GM12891 (cell line): ENCODE data around the gene AFF4. TPM values are rescaled to one million over a fixed set of nuclear protein-coding genes. Genes with fewer than 3 reads are reported as not detected.
"Not testable (repeated sequence)": the region's sequence is repeated elsewhere in the genome, so short reads cannot be mapped to it uniquely, and the experiment has no call there.

Experiments used
- DNase-seq: peaks from one replicate; pipeline ENCODE4 v3.0.0; 2011; ENCODE audit warnings: low spot score; ENCODE audit not compliant: insufficient read length
- FAIRE-seq: peaks from 2 replicates; lab custom pipeline; 2011; peaks lifted over from hg19 to GRCh38; lab: Jason Lieb, UNC
- PAX5 ChIP-seq: IDR thresholded peaks from 2 replicates; pipeline ENCODE4 v1.6.1; 2011; ENCODE audit warnings: low read length, moderate library complexity, mild to moderate bottlenecking; ENCODE audit not compliant: insufficient read depth, severe bottlenecking
- POLR2A ChIP-seq: IDR thresholded peaks from 2 replicates; pipeline ENCODE4 v1.6.1; 2011; ENCODE audit warnings: low read depth, low read length, control low read depth
- POLR2AphosphoS5 ChIP-seq: IDR thresholded peaks from 2 replicates; pipeline ENCODE4 v1.6.1; 2011; ENCODE audit warnings: low read depth, low read length, control low read depth
- POU2F2 ChIP-seq: IDR thresholded peaks from 2 replicates; pipeline ENCODE4 v1.6.1; 2011; ENCODE audit warnings: low read depth, mild to moderate bottlenecking, control low read depth, low read length, moderate library complexity
- SPI1 ChIP-seq: IDR thresholded peaks from 2 replicates; pipeline ENCODE4 v1.6.1; 2011; ENCODE audit warnings: low read depth, low read length, control low read depth
- TAF1 ChIP-seq: IDR thresholded peaks from 2 replicates; pipeline ENCODE4 v1.6.1; 2011; ENCODE audit warnings: low read depth, low read length, control low read depth
- polyA plus RNA-seq: library from polyadenylated mRNA; unstranded; fragments of >200 nt; gene quantifications from one replicate; pipeline ENCODE4 v1.2.1, GENCODE V29; 2012; ENCODE audit warnings: low read depth, missing spikeins, inconsistent platforms; ENCODE audit not compliant: missing spikeins

Gene AFF4, protein sequence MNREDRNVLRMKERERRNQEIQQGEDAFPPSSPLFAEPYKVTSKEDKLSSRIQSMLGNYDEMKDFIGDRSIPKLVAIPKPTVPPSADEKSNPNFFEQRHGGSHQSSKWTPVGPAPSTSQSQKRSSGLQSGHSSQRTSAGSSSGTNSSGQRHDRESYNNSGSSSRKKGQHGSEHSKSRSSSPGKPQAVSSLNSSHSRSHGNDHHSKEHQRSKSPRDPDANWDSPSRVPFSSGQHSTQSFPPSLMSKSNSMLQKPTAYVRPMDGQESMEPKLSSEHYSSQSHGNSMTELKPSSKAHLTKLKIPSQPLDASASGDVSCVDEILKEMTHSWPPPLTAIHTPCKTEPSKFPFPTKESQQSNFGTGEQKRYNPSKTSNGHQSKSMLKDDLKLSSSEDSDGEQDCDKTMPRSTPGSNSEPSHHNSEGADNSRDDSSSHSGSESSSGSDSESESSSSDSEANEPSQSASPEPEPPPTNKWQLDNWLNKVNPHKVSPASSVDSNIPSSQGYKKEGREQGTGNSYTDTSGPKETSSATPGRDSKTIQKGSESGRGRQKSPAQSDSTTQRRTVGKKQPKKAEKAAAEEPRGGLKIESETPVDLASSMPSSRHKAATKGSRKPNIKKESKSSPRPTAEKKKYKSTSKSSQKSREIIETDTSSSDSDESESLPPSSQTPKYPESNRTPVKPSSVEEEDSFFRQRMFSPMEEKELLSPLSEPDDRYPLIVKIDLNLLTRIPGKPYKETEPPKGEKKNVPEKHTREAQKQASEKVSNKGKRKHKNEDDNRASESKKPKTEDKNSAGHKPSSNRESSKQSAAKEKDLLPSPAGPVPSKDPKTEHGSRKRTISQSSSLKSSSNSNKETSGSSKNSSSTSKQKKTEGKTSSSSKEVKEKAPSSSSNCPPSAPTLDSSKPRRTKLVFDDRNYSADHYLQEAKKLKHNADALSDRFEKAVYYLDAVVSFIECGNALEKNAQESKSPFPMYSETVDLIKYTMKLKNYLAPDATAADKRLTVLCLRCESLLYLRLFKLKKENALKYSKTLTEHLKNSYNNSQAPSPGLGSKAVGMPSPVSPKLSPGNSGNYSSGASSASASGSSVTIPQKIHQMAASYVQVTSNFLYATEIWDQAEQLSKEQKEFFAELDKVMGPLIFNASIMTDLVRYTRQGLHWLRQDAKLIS
- polyA plus RNA-seq = 7.1 TPM

DNA sequence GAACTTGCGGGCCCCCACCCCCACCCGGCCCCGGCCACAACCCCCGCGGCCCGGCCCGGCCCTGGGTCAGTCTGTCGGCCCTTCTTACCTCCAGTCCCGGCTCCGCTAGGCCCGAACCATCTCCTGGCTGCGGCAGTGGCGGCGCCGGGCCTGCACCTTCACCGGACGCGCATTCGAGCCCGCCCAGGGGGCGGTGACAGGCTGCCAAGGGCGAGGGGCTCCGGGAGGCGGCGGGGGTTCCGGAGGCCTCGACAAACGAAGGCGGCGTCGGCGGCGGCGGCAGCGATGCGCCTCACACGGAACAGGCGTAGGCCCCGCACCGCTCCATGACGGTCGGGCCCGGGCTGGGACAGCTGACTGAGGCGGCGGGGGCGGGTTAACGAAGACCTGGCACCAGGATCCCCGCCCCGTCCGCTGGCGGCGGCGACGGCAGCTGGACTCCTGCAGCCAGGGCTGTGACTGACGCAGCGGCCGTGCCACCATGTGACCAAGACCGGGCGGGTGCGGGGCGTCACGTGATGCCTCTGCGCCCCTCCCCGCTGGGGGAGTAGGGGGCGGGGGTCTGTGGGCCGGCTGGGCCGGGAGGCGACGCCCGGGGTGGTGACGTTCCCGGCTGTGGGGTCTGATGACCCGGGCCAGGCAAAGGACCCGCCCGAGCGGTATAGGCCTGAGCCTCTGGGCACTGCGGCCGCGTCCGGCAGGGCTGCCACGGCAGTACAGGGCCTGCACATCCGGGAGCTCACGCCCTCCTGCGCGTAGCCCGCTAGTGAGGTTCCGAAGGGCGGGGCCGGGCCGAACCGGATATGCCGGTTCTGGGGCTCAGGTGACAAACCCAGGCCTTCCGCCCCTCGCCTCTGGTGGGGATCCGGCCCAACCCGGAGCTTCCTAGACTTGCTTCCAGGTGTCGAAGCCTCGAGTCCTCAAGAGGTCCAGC, at the start of gene AFF4:
AFF4 (minus strand) TSS at position 464 of the 934 bp plus-strand sequence. CDS start 26,445 bp downstream, outside the sequence.
- peak; percentile 80 for TF ChIP-seq TAF1
- peak; percentile 40 for TF ChIP-seq PAX5
- peak; percentile 84 for TF ChIP-seq POLR2AphosphoS5
- no peak for TF ChIP-seq SPI1
- TF ChIP-seq POLR2A = peak; percentile 69; the same call in 1 of the 2 replicates
- peak; percentile 66 for TF ChIP-seq POU2F2
- DNase-seq = peak; percentile 91
- FAIRE-seq = peak; percentile 99

DNA sequence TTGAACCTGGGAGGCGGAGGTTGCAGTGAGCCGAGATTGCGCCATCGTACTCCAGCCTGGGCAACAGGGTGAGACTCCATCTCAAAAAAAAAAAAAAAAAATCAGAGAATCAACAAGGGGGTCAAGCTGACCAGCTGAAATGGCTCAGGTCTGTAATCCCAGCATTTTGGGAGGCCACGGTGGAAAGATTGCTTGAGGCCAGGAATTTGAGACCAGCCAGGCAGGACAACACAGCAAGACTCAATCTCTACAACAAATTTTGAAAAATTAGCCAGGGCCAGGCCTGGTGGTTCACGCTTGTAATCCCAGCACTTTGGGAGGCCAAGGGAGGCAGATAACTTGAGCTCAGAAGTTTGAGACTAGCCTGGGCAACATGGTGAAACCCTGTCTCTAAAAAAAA, 45.0 kb upstream of the AFF4 start:
- not testable (repeated sequence) for DNase-seq, FAIRE-seq

DNA sequence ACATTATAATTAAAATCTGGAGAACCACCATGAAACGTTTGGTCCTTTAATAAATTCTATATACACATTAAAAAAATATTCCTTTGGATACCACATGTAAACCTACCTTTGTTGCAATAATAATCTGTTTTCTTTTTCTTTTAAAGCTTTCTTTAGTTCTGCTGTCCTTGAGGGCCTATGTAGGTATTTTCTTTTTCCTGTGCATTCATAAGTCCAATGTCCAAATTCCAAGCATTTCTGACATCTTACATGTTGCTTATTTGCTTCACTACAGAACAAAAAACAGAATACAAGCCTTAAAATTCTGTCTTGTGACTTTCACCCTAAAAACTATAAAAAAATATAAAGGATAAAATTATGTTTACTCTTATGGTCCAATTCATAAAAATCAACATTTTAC, 43.2 kb upstream of the AFF4 start:
- DNase-seq (no peak), FAIRE-seq (no peak)
- TF ChIP-seq TAF1 = no peak
- TF ChIP-seq POU2F2 = no peak
- TF ChIP-seq POLR2A = no peak
- no peak for TF ChIP-seq POLR2AphosphoS5
- TF ChIP-seq PAX5 = no peak
- TF ChIP-seq SPI1 = no peak

DNA sequence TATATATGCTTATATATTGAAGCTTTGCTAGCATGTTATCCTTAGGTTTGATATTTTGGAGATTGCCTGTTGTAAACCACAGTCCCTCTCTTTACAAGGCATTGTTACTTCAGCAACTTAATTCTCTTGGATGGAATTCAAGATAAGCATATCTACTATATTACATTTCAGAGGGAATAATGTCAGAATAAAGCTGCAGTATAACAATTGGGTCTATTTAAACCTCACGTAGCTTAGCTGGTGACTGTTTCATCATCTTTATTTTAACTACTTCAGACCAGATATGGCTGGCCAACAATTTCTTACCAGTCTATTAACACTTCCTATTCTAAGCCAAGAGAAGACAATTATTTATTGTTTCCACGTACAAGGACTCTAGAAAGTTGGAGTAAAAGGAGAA, 35.8 kb upstream of the AFF4 start:
- TF ChIP-seq POU2F2 (no peak), POLR2A (no peak), SPI1 (no peak), POLR2AphosphoS5 (no peak), TAF1 (no peak), PAX5 (no peak)
- no peak for DNase-seq
- FAIRE-seq = no peak

DNA sequence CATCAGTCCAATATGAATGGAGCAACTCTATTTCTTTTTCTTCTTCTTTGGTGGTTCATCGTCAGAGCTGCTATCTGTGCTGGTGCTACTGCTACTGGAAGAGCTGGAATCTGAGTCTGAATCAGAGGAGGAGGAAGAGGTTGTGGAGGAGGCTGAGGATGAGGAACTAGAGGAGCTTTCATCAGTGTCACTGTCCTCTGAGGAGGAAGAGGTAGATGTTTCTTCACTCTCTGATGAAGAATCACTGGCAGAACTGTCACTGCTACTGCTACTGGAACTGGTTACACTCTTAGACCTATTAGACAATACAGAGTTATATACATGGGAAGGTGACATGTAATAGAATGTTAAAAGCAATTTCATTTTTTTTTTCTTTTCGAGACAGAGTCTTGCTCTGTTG, 35.1 kb upstream of the AFF4 start:
- TF ChIP-seq SPI1 = no peak
- TF ChIP-seq POU2F2 = no peak
- no peak for TF ChIP-seq TAF1
- TF ChIP-seq PAX5 = no peak
- no peak for TF ChIP-seq POLR2A
- no peak for TF ChIP-seq POLR2AphosphoS5
- no peak for FAIRE-seq
- DNase-seq = no peak

DNA sequence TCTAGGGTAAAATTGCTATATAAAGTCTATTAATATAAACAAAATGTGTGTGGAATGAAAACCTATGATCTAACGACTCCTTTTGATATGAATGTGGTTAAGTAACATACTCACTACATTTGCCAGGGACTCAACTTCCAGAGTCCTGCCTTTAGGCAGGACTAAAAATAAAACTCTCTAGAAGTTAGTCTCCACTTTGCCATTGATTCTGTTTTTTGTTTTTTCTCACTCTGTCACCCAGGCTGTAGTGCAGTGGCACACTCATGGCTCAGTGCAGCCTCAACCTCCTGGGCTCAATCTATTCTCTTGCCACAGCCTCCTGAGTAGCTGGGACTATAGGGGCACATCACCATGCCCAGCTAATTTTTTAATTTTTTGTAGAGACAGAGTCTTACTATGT, 32.9 kb upstream of the AFF4 start:
- no peak for DNase-seq
- FAIRE-seq = no peak
- TF ChIP-seq POLR2AphosphoS5 (no peak), SPI1 (no peak), PAX5 (no peak), POU2F2 (no peak)

DNA sequence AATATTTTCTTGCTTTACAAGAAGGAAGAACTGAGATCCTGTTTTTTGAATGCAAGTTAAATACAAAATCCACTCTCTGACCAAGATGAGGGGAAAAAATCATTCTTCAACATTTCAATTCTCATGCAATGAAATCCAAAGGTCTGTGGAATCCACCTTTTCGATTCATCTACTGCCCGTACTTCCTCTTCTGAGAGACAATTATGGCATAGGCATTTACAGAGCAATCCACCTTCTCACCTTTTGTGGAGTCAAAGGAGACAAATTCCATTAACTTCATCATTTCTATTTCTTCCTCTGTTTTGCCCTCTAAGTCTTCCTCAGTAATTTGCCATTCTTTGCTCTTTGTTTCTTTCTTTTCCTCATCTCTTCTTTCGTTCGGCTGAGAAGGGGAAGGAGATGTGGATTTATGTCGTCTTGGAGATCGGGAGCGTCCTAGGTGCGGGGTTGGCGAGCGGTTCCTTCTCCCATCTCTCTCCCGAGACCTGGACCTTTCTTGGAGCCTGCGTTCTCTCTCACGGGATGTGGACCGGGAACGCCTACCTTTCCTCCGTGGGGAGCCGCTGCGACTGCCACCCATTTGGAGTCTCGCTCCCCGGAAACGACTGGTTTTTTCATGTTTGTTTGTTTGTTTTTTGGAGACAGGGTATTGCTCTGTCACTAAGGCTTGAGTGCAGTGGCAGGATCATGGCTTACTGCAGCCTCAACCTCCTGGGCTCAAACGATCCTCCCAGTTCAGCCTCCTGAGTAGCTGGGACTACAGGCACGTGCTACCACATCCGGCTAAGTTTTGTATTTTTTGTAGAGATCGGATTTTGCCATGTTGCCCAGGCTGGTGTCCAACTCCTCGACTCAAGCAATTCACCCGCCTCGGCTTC, 24.3 kb upstream of the AFF4 start:
- FAIRE-seq = no peak
- TF ChIP-seq TAF1 (no peak), POU2F2 (no peak), PAX5 (no peak), POLR2AphosphoS5 (no peak), POLR2A (no peak), SPI1 (no peak)

DNA sequence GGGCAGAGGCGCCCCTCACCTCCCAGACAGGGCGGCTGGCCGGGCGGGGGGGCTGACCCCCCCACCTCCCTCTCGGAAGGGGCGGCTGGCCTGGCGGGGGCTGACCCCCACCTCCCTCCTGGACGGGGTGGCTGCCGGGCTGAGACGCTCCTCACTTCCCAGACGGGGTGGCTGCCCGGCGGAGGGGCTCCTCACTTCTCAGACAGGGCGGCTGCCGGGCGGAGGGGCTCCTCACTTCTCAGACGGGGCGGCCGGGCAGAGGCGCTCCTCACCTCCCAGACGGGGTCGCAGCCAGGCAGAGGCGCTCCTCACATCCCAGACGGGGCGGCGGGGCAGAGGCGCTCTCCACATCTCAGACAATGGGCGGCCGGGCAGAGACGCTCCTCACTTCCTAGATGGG, 19.5 kb upstream of the AFF4 start:
- not testable (repeated sequence) for FAIRE-seq

More for the DNA sequence above, 24.3 kb upstream of the AFF4 start:
- DNase-seq = no peak

DNA sequence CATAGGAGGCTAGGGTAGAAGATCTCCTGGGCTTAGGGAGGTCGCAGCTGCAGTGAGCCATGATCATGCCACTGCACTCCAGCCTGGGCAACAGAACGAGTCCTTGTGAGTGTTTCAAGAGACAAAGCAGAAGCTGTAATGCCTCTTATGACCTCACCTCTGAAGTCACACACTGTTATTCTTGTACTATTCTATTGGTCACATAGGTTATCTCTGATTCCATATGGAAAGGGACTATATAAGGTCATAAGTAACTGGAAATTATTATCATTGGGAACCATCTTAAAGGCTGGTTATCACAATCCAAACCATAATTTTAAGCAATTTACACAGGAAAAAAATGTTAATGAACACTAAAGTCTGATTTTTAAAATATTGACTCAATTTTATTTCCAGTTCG, 17.9 kb upstream of the AFF4 start:
- TF ChIP-seq PAX5 (no peak), TAF1 (no peak), POLR2AphosphoS5 (no peak), POU2F2 (no peak), POLR2A (no peak), SPI1 (no peak)
- DNase-seq (no peak), FAIRE-seq (no peak)

More for the DNA sequence above, 19.5 kb upstream of the AFF4 start:
- not testable (repeated sequence) for DNase-seq
